Cardiac fibroblast (primary cell): Measurements from ENCODE around the gene TMEM135.

Source experiments
- DNase-seq, 2 donors: peaks; one replicate each; pipeline versions ENCODE4 v3.0.0 to v3.0.0-alpha.2; 2010; ENCODE audit warnings: low read depth in 2 of 2
- H3K4me3 ChIP-seq, 2 donors: replicated peaks in 1 of 2; 1 replicate in 1 of 2; 2 replicates in 1 of 2; pipeline ENCODE4 v1.5.1; 2011; ENCODE audit warnings: low read depth in 2 of 2, low read length in 2 of 2, mild to moderate bottlenecking in 2 of 2, moderate library complexity in 1 of 2
- CTCF ChIP-seq: IDR thresholded peaks from one replicate; pipeline ENCODE4 v1.5.1; 2011; ENCODE audit warnings: low read depth, mild to moderate bottlenecking, low read length, inconsistent platforms

TMEM135 gene

GRCh38 chr11:87372065-87372464 is 334.3 kb downstream of the TMEM135 start:
- no peak overlapping the region for H3K4me3 ChIP-seq
- no peak for DNase-seq
- TF ChIP-seq CTCF = no peak
